ENCODE data around the gene TRPM3.

- no peak for TF ChIP-seq CTCF (IDR thresholded peaks at IDR 0.05)
- TF ChIP-seq POLR2A (IDR thresholded peaks at IDR 0.05), result no peak
Observed at GRCh38 chr9:70765946-70766345, 355.5 kb downstream of the TRPM3 start.
